Duodenal mucosa (tissue), 2 donors: ENCODE measurements around the gene SIAE.
A peak's percentile ranks its signal among the peaks of the same experiment; 100 is the strongest.

Experiments
- H3K27ac ChIP-seq: one replicate; pipeline ENCODE4 v1.7.0; 2013; ENCODE audit warnings: low read depth, low read length
- H3K27me3 ChIP-seq, 2 donors: one replicate each; pipeline ENCODE4 v1.7.0; 2013; ENCODE audit warnings: low read length in 2 of 2, control low read depth in 1 of 2; ENCODE audit not compliant: insufficient read depth in 2 of 2, control insufficient read depth in 1 of 2
- H3K36me3 ChIP-seq, 2 donors: one replicate each; pipeline ENCODE4 v1.7.0; 2013; ENCODE audit warnings: low read length in 2 of 2, control low read depth in 1 of 2; ENCODE audit not compliant: insufficient read depth in 2 of 2, control insufficient read depth in 1 of 2
- H3K4me1 ChIP-seq, 2 donors: one replicate each; pipeline ENCODE4 v1.7.0; 2013; ENCODE audit warnings: low read length in 2 of 2, control low read depth in 1 of 2; ENCODE audit not compliant: insufficient read depth in 2 of 2, control insufficient read depth in 1 of 2
- H3K4me3 ChIP-seq, 2 donors: one replicate each; pipeline ENCODE4 v1.7.0; 2013; ENCODE audit warnings: low read length in 2 of 2, low read depth in 1 of 2
- H3K9ac ChIP-seq, 2 donors: one replicate each; pipeline ENCODE4 v1.7.0; 2013; ENCODE audit warnings: low read length in 2 of 2, low read depth in 1 of 2
- H3K9me3 ChIP-seq, 2 donors: one replicate each; pipeline ENCODE4 v1.7.0; 2013; ENCODE audit warnings: low read length in 2 of 2, control low read depth in 1 of 2; ENCODE audit not compliant: control insufficient read depth in 1 of 2

SIAE gene

DNA sequence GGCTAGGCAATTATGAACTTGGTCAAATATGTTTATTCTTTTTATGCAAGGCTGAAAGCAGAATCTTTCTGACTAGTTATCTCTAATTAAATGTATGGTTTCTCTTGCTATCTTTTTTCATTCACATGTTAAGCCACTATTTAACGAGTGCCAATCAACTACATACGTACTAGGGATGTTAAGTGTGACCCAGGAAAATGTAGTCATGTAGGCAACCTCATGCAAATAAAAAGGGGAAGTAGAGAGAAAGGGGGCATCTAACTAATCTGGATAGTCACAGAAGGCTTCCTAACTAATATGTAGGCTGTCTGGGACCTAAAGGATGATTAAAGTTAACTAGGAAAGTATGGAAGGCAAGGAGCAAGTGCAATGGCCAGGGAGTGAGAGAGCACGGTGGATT is 27.4 kb downstream of the SIAE start:
- Histone ChIP-seq H3K9me3 (no peaks in the 10 kb centered on the region), H3K4me1 (peaks cover 0 to 5% of the 10 kb centered on the region in 2 donors), H3K27me3 (no peaks in the 10 kb centered on the region), H3K9ac (no peak overlapping the region), H3K27ac (no peak overlapping the region), H3K4me3 (no peak overlapping the region), H3K36me3 (peaks cover 3 to 16% of the 10 kb centered on the region in 2 donors)

DNA sequence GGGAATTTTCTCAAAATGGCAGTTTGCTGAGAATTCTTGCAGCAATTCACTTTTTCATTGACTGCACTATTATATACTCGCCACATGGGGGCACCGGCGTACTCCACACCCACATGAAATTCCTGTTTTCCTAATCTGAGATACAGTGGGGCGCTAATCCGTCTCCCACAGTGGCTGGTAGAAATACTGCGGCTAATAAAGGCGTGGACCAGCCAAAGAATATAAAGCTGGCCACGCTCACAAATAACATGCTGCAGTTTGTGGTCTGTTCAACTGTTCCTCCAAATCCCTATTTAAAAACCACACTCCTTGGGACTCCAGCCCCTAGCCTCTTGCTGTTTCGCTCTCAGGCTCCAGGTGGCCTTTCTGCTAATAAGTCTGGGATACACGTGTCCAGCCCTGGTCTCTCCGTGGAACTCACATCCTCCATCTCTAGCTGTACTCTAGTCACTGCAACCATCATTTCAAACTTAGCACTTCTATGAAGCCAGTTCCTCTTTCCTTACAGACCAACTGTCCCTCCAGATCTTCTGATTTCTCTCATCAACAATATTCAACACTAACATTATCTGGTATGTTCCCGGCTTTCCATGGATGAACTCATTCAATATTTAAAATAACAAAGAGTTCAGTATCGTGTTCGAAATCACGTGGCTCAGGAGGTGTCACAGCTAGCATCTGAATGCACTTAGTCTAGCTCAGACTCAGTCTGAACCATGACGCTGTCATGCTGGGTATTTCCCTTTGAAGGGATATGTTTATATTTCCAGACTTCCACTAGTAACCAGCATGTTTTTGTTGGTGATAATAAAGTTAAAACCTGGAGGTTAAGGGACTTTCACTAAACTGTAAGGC is 28.9 kb downstream of the SIAE start:
- Histone ChIP-seq H3K4me3 (peak overlapping the region in 1 of 2 donors; percentile 17), H3K36me3 (peaks cover 9 to 22% of the 10 kb centered on the region in 2 donors), H3K9me3 (no peaks in the 10 kb centered on the region), H3K9ac (no peak overlapping the region), H3K4me1 (peaks cover 0 to 5% of the 10 kb centered on the region in 2 donors), H3K27me3 (no peaks in the 10 kb centered on the region), H3K27ac (no peak overlapping the region)

DNA sequence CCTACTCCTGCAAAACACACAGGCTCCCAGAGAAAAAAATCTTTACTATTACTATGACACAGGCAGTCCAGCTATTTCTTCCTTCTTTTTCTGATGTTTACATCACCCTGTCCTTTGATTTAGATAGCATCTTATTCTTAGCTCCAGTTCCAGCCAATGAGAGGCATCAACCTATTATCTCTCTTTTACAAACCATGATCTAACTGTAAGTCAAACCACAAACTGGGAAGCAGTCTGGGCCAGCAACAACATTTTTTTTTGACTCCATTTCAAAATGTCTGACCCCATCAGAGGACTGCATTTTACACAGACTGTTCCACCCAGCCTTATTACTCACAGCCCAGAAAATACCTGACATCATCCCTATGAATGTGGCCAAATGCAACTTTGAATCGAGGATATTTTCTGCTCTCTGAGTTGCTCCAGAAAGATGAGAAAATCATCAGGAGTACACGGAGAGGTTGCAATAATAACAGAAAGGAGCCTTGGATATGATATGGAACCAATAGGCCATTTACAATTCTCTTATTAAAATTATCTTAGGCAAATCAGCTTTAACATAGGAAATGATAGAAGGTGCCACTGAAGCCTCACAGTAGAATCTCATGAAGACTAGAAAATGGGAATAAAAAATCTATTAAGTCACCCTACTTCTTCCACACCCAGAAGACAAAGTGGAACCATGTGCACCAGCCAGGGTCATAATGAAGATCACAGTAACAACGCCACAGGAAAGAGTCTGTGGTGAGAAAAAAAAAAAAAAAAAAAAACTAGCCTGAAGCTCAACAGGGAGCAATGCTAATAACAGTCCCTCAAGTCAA is 29.7 kb downstream of the SIAE start:
- Histone ChIP-seq H3K27me3 (no peaks in the 10 kb centered on the region), H3K36me3 (peaks cover 13 to 23% of the 10 kb centered on the region in 2 donors), H3K9ac (no peak overlapping the region), H3K9me3 (no peaks in the 10 kb centered on the region), H3K4me1 (peaks cover 0 to 5% of the 10 kb centered on the region in 2 donors), H3K4me3 (no peak overlapping the region), H3K27ac (no peak overlapping the region)

DNA sequence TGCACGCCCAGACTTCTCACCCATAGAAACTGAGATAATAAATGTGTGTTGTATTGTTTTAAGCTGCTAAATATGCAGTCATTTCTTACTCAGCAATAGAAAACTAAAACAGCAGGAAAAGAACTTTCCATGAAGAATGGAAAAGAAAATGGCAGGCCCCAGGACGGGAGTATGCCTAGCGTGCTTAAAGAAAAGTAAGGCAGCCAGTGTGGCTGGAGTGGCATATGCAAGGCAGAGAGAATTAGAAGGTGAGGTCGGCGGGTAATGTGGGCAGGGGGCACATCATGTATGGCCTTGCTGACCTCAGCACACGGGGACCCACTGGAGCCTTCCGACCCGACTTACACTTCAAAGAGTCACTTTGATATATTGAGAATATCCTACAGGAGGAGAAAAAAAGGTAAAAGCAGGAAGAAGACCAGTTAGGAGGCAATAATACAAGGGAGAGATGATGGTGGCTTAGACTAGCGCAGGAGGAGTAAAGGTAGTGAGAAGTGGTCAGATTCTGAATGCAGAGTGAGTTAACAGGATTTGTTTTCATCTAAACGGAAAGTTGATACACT is 30.4 kb downstream of the SIAE start:
- H3K27me3 ChIP-seq = no peaks in the 10 kb centered on the region
- H3K4me1 ChIP-seq = peaks cover 0 to 5% of the 10 kb centered on the region in 2 donors
- no peak overlapping the region for H3K27ac ChIP-seq
- H3K9ac ChIP-seq = no peak overlapping the region
- H3K9me3 ChIP-seq = no peaks in the 10 kb centered on the region
- H3K36me3 ChIP-seq = peaks cover 13 to 24% of the 10 kb centered on the region in 2 donors
- H3K4me3 ChIP-seq = no peak overlapping the region

DNA sequence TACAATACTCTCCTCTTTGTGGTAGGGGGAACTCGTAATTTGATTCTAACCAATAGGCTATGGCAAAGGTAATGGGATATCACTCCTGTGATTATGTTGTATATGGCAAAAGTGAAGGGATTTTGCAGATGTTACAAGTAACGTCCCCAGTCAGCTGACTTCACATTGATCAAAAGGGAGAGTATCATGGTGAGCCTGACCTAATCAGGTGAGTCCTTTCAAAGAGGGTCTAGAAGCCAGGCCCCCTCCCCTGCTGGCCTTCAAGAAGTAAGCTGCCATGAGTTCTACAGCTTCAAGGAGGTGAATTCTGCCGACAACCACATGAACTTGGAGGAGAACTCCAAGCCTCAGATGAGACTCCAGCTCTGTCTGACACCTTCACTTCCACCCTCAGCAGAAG is 30.9 kb downstream of the SIAE start:
- Histone ChIP-seq H3K27me3 (no peaks in the 10 kb centered on the region), H3K9ac (no peak overlapping the region), H3K36me3 (peaks cover 13 to 29% of the 10 kb centered on the region in 2 donors), H3K9me3 (no peaks in the 10 kb centered on the region), H3K4me1 (peaks cover 0 to 5% of the 10 kb centered on the region in 2 donors), H3K4me3 (no peak overlapping the region), H3K27ac (no peak overlapping the region)

DNA sequence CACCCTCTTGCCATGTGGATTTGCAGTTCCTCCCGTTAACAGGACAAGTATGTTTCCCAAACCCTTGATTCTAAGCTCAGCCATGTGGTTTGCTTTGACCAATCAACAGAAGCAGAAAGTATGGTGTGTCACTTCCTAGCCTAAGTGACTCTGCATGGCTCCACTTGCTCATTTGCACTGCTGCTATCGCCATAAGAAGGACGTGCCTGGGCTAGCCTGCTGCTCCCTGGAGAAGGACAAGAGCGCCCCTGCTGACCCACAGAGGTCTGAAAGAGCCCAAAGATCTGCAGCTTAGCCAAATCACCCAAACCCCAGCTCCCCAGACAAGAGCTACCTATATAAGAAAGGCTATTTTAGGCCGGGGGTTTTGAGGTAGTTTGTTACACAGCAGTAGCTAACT is 32.9 kb downstream of the SIAE start:
- Histone ChIP-seq H3K9ac (no peak overlapping the region), H3K27me3 (no peaks in the 10 kb centered on the region), H3K9me3 (no peaks in the 10 kb centered on the region), H3K36me3 (peaks cover 18 to 49% of the 10 kb centered on the region in 2 donors), H3K4me3 (no peak overlapping the region), H3K27ac (no peak overlapping the region), H3K4me1 (peaks cover 0 to 5% of the 10 kb centered on the region in 2 donors)

DNA sequence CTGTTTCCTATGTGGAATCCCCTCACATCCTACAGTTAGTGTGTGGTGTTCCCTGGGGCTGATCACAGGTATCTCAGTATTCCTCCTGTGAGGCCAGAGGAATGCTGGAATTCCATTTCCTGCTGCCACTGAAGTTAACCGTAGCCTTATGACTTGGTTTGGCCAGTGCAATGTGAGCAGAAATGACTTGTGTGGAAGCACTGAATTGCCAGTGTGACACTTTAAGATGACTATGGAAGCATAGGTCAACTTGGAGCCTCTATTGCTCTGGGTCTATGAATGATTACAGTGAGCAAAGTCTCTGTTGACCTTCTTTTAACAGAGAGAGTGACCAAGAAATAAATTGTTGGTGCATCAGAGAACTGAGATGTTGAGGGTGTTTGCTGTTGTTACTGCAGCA is 34.4 kb downstream of the SIAE start:
- H3K36me3 ChIP-seq = peaks cover 22 to 59% of the 10 kb centered on the region in 2 donors
- H3K9ac ChIP-seq = no peak overlapping the region
- H3K27me3 ChIP-seq = no peaks in the 10 kb centered on the region

DNA sequence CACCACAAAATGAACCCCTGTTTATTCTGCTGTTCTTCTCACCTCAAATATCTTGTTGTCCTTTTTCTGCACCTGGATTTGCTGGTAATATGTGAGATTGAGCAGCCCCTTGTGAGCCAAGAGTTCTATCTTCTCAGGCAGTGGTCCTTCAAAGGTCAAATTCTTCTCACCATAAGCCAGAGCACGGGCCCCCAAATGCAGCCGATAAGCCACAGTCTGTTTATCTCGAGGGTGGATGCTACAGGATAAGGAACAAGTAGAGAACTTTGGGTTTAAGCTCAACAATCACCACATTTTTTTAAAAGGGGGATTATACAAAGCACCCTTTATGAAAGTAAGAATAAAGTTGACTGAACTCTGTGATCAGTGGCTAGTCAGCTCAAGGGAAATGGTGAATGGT is 35.0 kb downstream of the SIAE start:
- no peak overlapping the region for H3K27ac ChIP-seq
- H3K9me3 ChIP-seq = no peaks in the 10 kb centered on the region
- peaks cover 22 to 66% of the 10 kb centered on the region in 2 donors for H3K36me3 ChIP-seq
- no peaks in the 10 kb centered on the region for H3K27me3 ChIP-seq
- H3K4me1 ChIP-seq = no peaks in the 10 kb centered on the region
- no peak overlapping the region for H3K4me3 ChIP-seq
- no peak overlapping the region for H3K9ac ChIP-seq

More for the DNA sequence above, 34.4 kb downstream of the SIAE start:
- no peaks in the 10 kb centered on the region for H3K9me3 ChIP-seq
- no peak overlapping the region for H3K4me3 ChIP-seq
- H3K27ac ChIP-seq = no peak overlapping the region
- H3K4me1 ChIP-seq = no peaks in the 10 kb centered on the region

DNA sequence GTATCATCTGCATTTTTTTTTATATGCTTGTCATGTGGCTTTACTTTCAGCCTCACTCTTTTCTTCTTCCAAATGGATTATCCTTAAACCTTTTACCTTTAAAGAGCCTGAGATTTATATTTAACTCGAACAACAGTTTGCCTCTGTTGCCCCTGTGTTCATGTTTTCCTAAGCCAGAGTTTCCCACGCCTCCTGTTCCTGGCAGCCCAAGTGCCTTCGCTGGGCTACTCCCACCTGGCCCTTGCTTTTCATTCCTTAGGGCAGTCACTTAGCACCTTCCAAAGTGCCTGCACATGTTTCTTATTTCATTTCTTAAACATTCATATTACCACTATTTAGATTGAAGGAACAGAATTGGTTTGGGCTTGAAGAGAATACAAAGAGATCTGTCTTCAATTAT is 37.6 kb downstream of the SIAE start:
- Histone ChIP-seq H3K27ac (no peak overlapping the region), H3K9ac (no peak overlapping the region), H3K4me3 (no peak overlapping the region), H3K9me3 (no peaks in the 10 kb centered on the region), H3K36me3 (peaks cover 43 to 89% of the 10 kb centered on the region in 2 donors), H3K27me3 (no peaks in the 10 kb centered on the region), H3K4me1 (no peaks in the 10 kb centered on the region)

DNA sequence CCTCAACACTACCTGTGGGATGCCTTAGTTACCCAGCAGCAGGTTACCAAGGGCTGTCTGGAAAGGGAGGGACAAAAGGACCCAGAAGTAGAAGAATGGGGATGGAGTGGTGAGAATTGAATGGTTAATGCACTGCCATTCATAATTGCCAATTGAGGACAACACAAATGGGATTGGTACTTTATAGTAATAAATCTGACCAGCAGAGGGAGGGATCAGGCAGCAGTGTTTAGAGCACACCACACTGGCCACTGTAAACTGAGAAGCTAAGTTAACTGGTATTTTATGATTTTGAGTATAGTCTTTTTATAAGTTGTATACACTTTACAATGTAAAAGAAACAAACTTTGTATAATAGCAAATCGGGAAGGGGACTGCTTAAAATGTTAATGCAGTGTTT is 40.2 kb downstream of the SIAE start:
- no peaks in the 10 kb centered on the region for H3K27me3 ChIP-seq
- no peaks in the 10 kb centered on the region for H3K4me1 ChIP-seq
- H3K27ac ChIP-seq = no peak overlapping the region
- H3K4me3 ChIP-seq = no peak overlapping the region
- peaks cover 43 to 80% of the 10 kb centered on the region in 2 donors for H3K36me3 ChIP-seq
- no peak overlapping the region for H3K9ac ChIP-seq
- no peaks in the 10 kb centered on the region for H3K9me3 ChIP-seq
